ENCODE measurements around the gene ADARB2.

The ADARB2 gene

DNA sequence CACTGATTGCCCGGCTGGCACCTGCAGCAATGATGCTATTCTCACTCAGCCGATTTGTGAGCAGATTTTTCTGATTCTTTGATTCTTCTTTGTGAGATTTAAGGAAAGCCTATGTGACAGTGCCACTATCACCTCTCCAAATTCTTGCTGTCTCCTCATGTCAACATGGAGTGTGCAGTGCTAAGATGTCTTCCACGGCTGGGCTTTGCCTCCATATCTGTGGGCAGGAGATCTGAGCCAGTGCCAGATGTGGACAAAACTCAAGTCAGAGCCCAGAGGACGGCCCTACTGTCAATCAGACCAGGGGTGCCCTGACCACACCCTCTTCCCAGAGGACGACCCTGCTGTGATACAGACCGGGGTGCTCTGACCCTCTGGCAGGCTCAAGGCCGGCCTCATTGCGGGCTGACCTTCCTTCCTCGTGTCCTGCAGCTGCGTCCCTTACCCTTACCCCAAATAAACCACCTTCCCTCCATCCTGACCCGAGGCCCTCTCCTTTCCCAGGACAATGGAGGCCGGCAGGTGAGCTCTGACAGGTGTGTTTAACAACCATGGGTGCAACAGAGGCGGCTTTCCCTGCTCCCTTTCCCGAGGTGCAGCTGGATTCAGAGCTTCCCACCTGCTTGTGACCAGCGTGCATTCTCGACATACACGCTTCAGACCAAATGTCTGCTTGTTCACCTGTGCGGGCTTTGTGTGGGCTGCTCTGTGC, 221.4 kb downstream of the ADARB2 start:
- DNase-seq, result no peak

DNA sequence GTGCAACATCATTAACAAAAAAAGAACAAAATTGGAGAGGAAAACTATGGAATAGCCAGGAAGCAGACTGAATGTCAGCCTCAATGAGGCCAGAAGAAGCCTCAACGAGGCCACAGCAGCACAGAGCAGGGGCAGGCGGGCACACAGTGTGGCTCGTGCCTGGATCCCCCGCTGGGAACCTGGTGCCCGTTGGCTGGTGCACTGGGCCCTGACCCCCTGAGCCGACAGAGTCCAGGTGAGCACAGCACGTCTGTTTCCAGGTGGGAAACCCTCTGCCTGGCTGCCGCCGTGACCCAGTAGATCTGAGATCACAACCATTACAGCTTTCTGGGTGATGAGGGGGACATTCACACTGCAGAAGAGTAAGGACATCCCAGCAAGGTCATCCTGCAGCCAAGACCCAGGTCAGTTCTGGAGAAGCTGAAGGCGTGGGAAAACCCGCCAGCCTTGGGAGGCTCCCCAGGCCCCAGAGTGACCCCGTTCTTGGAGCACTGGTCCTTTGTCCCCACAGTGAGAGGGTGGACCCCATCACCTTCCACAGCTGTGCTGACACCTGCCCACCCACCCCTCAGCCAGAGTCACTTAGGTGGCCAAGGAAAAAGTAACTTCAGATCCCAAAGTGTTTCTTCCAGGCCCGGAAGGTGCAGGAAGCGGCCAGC, 222.1 kb downstream of the ADARB2 start:
- DNase-seq, result no peak

DNA sequence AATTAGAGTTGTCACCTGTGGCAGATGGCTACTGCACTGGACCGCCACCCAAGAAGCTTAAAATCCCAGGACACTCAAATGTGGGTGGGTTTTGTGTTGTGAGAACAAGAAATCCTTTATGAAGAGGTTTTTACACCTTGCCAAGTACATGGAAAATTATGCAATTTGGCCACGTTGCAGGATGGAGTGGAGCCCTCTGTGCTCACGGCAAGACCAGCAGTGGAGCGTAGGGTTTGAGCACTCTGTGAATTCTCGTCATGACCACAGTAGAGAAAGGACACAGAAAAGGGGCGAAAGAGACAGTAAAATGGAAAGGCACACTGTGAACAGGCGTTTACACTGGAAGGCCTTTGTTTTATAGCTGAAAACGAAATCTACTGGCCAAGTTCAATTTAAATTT, 222.6 kb downstream of the ADARB2 start:
- DNase-seq, result no peak

DNA sequence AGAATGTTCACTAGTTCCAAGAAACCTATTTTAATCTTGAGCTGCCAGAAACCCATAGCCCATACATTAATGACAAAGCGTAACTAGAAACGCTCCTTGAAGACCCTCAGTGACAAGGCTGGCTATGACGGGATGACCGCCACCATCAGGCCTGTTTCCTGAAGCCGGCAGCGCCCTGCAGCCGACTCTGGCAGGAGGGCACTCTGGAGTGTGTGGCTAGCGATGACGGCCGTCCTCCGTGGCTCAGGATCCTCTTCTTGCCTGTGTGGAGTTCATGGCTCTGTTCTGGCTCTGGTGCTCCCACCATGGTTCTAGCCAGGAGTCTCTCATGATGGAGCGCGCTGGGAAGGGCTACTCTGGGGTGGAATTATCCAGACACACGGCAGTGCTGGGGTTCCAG, 224.1 kb downstream of the ADARB2 start:
- no peak for DNase-seq

DNA sequence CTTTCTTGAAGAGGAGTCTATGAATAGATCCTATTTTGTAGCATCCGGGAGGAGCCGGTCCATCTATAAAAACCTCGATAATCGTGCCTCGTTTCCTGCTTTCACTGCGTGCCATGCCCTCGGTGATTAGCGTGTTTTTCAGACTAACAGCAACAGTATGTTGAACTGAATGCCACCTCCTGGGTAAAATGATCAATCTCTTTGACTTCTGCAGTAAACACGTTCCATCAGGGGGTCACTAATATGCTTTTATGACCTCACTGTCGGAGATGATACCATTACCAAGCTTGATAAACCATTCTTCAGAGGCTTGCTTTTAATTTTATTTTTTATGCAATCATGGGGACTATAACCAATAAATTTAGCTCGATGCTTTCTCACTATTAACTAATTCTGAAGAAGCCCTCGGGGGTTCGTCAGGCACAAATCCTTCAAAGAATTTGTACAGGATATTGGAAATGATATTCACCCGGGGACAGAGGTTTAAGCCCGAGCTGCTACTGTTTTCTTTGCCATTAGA, 228.3 kb downstream of the ADARB2 start:
- DNase-seq, result no peak

DNA sequence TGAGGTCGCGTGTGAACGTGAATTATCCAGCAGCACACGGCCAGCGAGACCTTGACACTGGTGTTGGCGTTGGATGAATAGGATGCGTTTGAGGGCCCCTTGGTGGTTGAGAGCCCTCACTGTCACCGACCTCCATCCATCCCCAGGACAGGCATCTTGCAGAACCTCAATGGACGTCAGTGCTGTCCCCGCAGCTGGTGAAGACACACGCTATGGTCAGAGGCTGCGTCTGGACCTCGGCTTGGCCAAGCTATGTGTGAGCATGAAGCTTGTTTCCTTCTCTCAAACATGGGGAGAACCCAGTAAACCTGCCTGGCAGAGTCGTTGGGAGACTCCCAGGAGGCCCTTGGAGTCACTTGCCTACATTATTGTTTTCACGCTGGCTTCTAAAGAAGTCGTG, 229.2 kb downstream of the ADARB2 start:
- no peak for DNase-seq

DNA sequence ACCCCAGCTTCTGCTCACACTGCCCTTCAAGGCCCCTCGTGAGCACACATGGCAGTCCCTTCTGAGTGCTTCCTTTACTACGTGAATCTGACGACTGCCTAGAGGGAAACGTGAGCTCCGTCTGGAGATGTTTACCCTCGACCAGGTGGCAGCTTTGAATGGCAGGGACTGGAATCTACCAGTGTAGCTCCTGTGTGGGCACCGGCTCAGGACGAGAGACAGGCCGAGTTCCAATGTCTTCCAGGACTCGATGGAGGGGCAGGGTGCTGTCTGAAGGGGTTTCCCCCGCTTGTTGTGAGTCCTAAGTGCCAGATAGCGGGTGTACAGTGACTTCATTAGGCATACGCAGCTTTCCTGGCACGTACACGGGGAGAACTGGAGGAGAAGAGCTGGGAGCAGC, 229.9 kb downstream of the ADARB2 start:
- DNase-seq, result no peak

DNA sequence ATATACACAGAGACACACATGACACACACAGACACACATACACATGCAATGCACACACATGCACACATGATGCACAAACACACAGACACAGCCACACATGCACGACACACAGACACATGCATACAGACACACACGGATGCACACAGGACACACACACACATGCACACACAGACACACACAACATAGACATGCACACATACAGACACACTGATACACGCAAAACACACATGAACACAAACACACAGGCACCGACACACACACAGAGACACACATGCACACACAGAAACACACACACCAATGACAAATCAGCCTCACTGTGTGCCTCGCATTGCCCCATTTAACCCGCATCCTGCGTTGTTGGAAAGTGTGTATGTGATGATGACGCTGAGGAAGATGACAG, 232.4 kb downstream of the ADARB2 start:
- no peak for DNase-seq

DNA sequence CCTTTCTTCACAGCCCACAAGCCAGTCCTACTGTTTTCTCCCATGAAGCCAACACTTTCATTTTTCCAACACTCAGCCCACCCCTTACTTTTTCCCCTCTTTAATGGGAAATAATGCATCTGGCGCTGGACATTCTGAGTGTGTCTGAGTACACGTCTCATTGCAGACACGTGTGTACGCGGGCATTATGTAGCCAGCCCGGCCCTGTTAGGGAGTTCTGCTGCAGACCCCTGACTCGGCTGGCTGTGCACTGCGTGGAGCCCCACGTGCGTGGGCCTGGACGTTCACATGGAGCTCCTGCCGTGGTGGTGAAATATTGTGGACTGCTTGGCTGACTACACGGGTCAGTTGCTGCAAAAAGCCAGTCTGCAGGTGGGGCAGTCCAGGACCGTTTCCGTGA, 233.0 kb downstream of the ADARB2 start:
- DNase-seq, result no peak

DNA sequence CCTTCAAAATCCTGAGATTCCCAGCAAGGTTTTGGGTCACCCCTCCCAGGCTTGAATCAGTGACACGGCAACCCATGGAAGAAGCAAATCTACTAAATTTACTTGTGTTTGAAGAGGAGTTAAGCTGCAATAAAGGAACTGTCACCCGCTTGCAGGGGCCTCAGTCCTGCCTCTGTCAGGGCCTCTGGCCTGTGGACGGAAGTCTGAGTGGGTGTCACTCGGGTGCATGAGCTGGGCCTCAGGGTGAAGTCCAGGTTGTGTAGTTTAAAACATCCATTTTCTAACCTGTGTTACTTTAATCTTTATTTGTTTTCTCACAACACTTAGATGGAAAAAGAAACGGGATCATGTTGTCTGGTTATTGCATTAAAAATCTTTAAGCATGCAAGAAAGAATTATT, 234.9 kb downstream of the ADARB2 start:
- no peak for DNase-seq

DNA sequence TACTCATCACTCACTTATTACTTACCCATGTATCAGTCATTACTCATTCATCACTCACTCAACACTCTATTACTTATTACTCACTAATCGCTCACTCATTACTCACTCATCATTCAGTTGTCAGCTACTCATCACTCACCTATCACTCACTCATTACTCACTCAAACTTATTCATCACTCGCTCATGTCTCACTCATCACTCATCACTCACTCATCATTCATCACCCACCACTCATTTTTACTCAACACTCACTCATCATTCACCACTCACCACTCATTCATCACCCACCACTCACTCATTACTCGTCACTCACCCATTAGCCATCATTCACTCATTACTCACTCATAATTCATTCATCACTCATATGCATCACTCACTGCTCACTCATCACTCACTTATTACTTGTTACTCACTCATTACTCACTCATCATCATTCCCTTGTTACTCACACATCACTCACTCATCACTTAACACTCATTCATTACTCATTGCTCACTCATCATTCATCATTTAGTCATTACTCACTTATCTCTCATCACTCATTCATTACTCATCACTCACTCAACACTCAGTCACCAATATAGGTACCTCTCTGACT, 237.9 kb downstream of the ADARB2 start:
- DNase-seq, result no peak

DNA sequence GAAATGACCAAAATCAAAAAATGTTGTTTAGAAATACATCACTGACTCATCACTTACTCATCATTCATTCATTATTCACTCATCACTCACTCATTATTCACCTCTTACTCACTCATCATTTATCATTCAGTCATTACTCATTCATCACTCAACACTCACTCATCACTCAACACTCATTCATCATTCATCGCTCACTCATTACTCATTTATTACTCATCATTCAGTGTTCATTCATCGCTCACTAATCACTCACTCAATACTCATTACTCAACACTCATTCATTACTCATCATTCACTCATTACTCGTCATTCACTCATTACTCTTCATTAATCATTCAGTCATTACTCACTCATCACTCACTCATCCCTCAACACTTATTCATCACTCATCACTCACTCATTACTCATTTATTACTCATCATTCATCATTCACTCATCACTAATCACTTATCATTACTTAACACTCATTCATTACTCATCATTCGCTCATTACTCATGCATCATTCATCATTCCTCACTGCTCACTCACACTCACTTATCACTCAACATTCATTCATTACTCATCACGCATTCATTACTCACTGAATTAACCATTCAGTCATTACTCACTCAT, 238.5 kb downstream of the ADARB2 start:
- no peak for DNase-seq

DNA sequence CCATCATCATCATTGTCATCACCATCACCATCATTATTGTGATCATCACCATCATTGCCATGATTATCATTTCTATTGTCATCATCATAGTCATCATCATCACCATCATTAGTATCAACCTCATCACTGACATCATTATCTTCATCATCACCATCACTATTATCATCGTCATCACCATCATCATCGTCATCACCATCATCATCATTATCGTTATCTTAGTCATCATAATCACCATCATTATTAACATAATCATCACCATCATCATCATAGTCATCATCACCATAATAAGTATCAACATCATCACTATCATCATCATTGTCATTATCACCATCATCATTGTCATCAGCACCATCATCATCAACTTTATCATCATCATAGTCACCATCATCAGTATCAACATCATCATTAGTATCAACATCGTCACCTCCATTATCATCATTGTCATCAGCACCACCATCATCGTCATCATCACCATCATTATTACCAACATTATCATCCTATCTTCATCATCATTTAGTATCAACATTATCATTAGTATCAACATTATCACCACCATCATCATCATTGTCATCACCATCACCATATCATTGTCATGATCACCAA, 241.3 kb downstream of the ADARB2 start:
- DNase-seq, result no peak

DNA sequence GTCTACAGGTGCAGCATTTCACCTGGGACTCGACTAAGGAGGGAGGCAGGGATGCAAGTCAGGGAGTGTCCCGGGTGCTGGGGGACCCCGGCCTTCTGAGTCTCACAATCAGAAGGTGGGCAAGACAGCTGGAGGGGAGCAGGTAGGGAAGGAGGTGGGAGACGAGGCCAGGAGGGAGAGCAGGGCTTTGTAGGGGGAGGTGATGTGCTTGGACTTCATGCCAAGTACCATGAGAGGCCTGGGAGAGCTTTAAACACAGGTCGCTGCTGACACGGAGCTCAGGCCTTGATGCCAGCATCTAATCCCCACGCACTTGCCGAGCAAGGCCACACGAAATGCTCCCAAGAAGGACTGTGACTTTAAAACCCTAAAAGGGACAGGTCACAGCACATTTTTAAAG, 244.7 kb downstream of the ADARB2 start:
- no peak for DNase-seq

DNA sequence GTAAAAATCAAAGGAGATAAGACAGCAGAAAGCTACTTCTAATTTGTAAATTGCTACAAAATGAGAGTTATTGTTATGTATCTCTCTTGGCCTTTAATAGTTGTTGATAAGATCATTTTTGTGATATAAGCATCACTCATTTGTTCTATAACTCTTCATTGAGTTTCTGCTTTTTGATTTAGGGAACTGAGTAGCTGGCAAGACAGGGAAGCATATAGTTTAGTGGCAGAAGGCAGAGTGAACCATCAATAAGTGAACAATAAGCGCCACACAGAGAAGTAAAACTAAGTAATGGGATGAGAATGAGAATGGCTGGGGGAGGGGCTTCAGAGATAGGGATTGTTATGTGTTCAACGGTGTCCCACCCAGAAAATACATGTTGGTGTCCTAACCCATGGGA, 245.4 kb downstream of the ADARB2 start:
- no peak for DNase-seq

DNA sequence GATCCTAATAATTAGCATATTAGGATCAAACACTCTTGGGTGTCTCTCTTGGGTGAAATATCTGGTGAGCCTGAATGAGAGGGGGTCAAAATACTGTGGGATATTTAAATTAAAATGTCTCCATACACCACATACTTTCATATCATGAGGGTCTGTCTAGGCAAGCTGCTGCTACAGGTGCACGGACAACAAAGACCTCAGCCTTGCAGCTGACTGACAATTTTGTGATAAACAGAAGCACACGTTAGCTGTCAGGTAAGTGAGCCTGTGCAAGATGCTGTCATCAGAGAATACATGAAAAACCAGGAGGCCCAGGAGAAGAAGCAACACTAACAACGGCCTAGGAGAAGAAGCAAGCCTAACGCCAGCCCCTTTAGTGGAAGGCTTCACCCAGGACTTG, 247.5 kb downstream of the ADARB2 start:
- no peak for DNase-seq

DNA sequence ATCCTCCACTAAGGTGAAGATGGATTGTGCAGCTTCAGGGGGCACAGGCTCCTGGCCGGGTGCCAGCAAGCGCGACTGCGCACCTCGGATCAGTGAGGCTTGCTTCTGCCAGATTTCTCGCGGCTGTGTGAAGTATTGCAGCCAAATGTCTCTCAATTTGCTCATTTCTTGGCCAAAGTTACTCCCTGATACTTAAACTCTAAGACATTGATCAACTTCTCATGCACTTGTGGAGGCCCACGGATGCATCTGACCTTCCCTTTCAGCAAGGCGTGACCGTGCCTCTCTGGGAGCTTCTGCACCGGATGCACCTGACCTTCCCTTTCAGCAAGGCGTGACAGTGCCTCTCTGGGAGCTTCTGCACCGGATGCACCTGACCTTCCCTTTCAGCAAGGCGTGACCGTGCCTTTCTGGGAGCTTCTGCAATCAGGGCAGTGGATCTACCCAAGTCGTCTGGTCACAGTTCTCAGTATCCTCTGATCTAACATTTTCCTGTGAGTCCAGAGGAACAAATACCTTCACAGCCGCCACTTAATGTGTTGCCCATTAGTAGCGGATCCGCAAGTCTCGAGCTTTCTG, 248.3 kb downstream of the ADARB2 start:
- no peak for DNase-seq

DNA sequence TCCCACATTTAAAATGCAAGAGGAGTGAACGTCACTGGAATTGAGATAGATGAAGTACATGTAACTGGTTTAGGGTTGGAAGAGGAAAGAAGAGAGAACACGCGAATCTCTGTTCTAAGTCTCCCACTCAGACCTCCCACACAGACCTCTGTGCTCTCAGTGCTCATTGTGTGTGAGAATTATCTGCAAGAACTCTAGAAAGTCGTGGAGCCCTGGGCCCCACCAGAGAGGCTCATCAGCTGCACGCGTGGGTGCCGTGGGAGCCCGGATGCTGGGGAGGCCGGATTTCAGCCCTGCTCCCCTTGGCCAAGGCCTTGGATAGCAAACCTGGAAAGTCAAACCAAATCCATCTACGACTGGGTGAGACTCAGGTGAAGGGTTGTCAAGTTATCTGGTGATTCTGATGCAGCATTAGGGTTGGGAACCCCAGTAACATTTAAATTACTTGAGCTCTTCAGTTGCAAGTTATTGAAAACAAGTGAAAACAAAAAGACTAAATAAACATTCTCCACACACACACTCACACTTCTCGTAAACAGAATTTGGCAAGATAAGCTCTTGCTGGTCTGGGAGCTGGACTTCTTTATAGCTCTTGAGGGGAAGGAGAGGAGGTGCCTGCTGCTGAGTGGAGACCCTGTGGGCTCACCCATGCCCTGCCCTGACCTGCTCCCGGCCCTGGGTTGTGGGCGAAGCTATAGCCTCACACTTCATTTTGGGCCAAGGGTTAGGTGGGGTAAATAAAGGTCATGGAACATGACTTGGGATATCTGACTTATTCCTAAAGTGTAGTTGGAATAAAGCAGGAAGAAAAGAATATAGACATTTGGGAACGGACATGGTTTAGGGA, 250.3 kb downstream of the ADARB2 start:
- DNase-seq, result no peak

DNA sequence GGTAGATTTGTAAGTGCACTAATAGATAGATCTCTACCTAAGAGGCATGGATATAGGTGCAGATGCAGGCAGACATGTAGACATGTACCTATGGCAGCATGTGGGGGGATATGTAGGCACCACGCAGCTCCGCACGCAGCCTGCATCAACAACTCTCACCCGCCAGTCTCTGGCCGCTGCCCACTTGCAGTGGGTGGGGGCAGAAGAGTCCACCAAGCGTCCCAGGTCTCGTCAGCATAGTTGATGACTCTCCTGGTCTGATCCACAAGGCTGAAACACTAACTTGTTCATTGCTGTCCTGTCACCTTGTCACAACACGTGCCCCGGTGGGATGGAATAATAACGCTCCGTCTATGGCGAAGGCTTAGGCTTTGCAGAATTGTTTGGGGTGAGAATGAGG, 252.0 kb downstream of the ADARB2 start:
- DNase-seq, result no peak

DNA sequence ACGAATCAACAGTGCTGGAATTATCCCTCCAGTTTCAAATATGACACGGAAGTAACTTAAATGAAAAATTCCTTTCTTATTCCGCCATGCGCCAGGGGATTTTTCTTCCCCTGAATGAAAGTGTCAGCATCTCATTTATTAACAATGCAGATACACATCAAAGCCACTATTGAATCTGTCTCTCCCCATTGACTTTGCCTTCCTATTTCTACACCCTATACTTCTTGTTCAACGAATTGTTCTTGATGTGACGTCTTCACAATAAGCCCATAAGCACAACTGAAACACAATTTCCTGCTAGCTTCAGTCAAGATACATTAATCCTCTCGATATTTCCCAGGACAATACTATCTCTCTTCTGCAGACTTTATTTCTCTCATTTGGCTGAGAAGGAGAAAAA, 253.5 kb downstream of the ADARB2 start:
- DNase-seq, result no peak

DNA sequence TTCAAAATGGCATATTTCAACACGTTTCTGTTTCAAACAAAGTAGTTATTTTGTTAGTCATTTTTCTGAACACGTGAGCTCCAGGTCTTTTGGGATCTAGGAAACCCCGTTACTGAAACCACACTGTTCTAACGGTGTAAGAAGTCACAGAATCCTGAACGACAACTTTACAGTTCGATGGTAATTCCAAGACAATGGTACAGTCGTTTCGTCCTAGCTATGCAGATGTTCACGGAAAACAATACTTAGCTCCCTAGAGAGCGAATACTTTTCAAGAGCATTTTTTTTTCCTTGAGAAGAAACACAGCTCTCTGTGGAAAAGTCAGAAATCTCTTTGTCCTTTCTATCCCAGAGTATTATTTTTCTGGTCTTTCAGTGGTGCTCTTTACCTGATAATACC, 254.1 kb downstream of the ADARB2 start:
- no peak for DNase-seq

DNA sequence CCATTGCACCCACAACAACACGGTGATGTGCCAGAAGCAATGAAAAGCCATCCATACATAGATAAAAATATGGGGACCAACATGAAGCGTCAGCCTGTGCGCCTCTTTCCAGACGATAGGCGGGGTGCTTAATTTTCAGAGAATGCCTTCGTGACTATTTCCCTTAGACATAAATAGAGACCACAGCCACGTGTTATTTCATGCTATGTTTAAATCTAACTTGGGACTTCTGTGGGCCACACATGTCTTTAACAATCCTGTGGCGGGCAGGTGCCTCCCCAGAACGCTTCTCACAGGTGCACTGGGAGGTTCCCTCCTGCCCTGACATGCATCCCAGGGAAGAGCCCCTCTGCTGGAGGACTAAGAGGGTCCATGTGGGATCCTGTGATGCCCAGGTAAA, 259.7 kb downstream of the ADARB2 start:
- DNase-seq, result no peak
